GM21423 (cell line): ENCODE results near the gene GNG3.
A peak's percentile ranks its signal among the peaks of the same experiment; 100 is the strongest.
"Not testable (repeated sequence)": the region's sequence is repeated elsewhere in the genome, so short reads cannot be mapped to it uniquely, and the experiment has no call there.

Experiments used
- ATAC-seq: cut with Tn5 transposase; IDR thresholded peaks from one replicate; pipeline ENCODE4 v1.9.1; 2021; ENCODE audit warnings: mild to moderate bottlenecking, moderate library complexity; ENCODE audit not compliant: unreplicated experiment

GNG3 gene

DNA sequence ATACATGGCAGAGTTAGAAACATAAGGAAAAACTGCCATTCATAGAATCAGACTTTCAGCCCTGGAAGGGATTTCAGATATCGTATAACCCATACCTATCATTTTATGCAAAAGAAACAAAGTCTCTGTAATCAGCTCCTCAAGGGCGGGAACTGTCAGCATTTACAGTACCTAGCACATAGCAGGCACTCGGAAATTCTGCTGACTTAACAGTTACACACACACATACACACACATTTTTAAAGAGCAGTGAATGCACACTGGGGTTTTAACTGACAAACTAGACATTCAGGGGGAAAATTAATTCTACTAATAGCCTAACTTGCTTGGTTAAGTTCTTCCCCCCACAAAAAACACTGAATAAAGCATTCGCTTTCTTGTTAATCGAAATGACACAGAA is 8.7 kb downstream of the GNG3 start:
- ATAC-seq: no peak

DNA sequence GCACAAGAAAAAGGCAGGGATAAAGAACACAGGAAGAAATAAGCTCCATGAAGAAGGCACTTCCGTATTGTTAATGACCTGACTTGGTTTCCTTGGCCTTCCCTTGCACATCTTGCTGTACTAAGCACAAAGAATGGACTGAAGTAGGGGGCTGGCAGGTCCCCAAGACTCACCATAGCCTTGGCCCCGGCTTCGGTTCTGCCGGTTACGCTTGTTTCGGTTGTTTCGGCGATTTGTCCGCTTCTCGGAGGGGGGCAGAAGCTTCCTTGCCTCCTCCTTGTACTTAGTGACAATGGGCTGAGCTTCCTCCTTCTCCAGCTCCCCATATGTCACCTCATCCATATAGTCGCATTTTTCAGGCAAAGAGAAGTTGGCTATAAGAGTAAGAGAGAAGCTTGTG is 9.3 kb downstream of the GNG3 start:
- no peak for ATAC-seq

DNA sequence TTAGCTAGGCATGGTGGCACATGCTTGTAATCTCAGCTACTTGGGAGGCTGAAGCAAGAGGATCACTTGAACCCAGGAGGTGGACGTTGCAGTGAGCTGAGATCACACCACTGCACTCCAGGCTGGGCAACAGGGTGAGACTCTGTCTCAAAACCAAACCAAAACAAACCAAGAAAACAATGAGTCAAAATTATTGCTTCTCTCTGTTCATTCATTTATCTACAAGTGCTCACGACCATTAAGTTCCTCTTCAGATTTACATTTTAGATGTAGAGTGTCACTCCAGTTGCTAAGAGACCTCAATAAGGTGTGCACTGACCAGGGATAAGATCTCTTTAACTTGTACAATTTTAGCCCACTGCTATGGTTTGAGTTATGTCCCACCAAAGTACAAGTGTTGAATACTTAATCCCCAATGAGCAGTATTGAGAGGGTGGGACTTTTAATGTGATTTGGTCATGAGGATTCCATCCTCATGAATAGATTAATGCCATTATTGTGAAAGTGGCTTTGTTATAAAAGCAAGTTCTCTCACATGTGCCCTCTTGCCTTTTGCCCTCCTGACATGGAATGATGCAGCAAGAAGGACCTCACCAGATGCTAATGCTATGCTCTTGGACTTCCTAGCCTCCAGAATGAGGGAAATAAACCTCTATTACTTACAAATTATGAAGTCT is 12.0 kb downstream of the GNG3 start:
- ATAC-seq: no peak

DNA sequence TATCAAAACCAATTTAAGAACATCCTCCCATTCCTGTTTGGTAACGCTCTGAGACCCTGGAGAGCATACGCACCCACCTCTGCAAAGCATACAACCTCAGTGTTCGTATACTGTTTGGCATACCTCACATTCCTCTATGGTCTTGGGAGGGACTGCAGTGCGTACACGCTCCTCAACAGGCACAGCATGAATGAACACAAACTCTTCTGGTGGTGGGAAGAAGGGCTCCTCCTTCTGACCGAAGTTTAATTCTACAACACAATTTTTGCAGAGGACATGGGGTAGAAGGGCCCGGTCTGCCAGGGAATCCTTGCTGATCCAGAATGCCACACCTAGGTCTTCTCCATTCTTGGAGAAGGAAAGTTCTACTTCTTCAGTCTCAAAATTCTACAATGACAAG is 14.5 kb downstream of the GNG3 start:
- no peak for ATAC-seq

DNA sequence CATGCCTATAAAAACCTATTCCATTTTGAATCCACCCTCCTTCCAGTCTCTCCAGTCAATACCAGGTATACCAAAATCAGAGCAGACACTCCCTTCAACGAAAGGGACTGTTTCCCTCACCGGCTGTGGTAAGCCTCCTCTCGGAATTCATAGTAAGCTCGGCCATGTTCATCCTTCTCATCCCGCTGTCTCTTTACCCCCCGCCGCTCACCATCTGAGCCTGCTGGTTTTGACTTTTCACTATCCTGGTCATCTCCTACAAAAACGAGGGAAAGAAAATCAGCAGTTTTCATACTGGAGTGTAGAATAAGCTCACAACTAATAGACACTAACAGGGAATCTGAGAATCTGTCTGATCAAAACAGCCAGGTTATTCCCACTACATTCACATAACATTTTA is 16.7 kb downstream of the GNG3 start:
- no peak for ATAC-seq

DNA sequence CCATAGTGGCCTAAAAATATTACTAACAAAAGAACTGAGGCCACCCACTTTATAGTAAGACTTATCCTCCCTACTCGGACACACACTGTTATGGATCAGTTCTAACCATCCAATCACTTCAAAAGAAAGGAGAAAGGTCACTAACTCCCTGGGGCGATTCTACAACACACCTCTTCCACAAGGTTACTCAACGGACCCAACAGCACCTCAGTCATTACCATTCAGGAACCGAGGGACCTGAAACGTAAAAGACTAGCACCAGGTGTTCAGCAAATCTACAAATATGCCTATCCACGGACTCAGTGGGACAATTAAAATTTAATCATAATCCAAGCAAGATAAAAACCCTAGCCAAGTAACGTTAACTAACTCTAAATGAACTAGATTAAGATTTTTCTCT is 18.2 kb downstream of the GNG3 start:
- no peak for ATAC-seq

DNA sequence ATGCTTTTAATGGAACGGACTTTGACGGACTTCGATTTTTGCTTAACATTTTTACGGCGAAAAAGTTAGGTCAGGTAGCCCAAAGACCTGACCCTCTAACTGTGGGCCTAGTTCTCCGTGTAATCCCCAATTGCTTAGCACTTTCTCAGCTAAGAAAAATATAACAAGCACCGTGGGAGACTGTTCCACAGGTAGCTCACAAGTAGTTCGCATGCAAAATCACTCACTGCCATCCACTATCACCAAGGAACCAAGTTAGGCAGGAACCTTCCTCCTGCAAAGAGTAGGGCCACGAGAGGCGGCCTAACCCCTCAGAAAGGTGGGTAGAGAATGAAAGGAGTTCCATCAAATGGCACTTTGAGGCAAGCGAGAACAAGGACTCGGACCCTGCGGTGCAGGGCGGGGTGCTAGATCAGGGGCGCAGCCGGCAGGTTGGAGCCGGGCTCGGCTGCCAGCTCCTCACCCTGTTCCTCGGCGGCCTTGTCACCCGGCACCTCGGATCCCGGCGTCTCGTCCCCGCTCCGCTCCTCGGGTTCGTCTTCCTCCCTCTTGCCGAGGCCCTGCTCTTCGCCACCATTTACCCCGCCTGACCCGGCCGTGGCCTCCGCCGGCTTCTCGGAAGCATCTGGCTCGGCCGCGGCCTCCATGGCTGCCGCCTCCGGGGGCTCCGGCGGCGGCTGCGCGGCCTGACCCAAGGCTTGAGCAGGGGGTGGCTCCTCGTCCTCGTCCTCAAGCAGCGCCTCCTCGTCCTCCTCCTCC is 18.9 kb downstream of the GNG3 start:
- peak; percentile 5 for ATAC-seq

DNA sequence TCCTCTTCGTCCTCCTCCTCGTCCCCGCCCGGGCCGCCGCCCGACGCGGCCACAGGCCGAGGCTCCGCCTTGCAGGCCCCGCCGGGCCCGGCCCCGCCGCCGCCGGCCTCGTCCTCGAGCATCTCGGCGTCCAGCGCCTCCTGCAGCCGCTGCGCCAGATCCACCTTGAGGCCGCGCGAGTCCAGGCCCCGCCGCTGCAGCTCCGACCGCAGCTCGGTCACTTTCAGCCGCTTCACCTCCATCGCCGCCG is 19.4 kb downstream of the GNG3 start:
- ATAC-seq: no peak

DNA sequence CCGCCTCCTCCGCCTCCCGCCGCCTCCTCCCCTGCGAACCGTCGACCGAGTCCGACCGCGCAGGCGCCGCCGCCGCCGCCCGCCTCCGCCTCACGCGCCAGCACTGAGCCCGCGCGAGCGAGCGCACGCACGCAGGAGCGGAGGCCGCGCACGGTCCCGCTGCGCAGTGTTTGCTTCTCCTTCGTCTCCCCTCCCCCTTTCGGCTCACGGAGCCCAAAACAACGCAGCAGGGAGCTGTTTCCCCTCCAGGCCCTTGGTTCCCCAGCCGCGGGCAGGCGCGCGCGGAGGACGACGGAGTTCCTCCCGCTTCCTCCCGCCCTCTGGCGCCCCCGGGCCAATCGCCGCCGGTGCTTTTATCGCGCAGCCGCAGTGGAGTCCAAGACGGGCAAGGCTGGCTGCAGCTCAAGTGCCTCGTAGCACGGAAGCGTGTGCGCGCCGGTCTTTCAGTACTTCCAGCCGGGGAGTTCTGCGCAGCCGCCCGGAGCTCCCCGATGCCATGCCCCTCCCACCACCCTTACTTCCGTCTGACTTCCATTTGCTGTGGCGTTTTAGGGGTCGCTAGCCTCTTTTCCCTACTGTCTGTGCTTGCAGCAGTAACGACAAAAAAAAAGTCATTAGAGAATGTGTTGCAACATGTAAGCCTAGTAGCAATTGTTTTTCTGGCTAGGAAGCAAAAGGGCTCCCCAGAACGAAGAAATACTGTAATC is 19.8 kb downstream of the GNG3 start, which contains the start of gene HNRNPUL2:
Gene HNRNPUL2, minus strand, starts transcription at position 293 of the 707 bp plus-strand sequence. CDS start 301 bp downstream, outside the sequence.
- ATAC-seq: peak; percentile 72

DNA sequence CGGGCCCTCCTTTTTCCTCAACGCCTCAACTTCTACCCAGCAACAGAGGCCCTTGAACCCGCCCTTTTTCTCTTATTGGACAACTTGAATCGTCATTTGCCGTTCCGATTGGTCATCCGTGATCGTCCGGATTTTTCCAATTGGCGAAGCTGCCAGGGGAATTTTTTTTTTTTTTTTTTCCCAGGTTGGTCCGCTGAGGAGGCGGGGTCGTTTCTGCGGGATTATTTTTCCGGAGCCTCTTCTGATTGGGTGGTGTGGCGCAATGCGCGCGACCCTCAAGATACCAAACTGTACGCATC is 20.3 kb downstream of the GNG3 start:
- ATAC-seq: peak; percentile 51

DNA sequence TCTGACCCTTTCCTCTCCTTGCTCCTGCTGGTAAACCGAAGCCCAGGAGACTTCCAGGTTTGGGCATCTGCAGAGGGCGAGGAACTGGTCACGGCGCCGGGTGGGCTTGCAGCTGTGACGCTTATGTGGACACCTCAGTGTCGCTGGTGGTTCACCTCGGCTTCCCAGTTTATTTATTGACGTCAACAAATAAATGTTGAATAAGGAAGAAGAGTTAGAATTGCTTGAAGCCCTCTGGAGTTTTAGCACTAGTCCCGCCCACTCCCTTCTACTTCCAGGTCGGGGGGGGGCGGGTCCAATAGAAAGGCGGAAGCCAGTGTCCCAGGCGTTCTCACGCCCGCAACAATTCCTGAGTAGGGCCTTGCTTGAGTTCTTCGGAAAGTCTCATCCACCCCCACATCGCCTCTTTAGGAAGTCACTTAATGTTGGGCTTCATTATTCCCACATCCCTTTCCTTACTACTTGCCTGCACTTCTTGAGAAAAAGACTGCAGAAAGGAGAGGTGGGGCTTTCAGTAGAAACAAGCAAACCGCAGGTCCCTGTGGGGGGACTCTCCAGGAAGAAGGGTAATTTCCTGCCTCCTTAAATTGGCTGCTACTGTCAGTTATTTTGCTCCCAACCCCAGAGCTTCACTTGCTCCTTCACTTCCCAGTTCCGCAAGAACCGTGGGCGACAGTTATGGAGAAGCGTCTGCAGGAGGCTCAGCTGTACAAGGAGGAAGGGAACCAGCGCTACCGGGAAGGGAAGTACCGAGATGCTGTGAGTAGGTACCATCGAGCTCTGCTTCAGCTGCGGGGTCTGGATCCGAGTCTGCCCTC is 20.9 kb downstream of the GNG3 start, which contains the start of gene TTC9C:
Gene TTC9C, plus strand, starts transcription at position 316 of the 818 bp plus-strand sequence. Its CDS starts 363 bp downstream, at position 679.
- ATAC-seq: peak; percentile 11

DNA sequence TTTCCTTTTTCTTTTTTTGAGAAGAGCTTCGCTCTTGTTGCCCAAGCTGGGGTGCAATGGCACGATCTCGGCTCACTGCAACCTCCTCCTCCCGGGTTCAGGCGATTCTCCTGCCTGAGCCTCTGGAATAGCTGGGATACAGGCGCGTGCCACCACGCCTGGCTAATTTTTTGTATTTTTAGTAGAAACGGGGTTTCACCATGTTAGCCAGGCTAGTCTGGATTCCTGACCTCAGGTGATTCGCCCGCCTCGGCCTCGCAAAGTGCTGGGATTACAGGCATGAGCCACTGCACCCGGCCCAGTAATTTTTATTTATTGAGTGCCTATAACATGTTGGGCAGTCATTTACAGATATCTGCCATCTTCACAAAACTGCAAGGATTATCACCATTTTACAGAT is 22.6 kb downstream of the GNG3 start:
- not testable (repeated sequence) for ATAC-seq

DNA sequence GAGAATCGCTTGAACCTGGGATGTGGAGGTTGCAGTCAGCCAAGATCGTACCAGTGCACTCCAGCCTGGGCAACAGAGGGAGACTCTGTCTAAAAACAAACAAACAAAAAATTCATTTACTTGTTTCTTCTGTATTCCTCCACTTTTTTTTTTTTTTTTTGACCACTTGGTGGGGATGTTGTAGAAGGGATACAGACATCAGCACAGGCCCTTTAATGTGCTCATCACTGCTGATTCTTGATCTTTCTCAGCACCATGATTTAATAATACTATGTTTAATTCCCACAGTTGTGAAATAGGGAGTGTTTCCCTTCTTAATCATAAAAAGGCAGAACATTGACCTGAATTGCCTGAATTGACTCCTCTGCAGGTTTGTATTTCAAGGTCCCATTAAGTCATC is 25.4 kb downstream of the GNG3 start:
- ATAC-seq: no peak

DNA sequence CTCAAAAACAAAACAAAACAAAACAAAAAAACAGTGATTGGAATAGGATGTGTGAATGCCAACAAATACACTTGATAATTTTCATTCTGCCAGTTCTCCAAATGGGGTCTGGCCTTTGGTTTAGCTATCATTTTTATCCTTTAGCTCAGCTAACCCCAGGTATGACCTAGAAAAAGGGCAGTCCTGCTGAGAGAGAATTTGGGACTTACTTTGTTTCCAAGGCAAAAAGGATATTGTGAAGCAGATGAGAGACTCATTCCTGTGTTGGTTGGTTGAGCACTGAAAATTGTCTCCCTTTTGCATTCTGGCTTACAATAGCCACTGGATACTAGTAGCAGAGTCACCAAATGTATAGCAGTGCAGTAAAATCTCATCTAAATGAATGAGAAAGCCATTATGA is 29.7 kb downstream of the GNG3 start:
- ATAC-seq: no peak

DNA sequence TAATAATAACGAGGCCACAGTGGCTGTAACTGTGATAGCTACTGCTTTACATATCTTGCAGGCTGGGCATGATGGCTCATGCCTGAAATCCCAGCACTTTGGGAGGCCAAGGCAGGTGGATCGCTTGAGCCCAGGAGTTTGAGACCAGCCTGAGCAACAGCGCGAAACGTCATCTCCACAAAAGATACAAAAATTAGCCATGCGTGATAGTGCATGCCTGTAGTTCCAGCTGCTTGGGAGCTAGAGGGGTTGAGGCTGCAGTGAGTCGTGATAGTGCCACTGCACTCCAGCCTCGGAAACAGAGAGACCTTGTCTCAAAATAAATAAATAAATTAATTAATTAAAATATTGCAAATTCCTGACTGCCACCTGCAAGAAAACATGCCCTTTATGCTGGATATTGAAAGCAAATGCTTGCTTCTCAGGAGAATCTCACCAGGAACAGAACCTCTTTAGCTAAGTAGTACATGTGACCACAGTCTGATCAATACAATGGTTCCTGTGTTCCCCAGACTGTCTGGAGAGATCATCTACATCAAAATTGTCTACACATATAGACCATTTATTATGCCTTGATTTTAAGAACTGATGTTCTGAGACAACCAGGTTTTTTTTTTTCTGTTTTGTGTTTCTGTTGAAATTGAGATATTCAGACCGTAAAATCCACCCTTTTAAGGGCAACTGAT is 40.1 kb downstream of the GNG3 start:
- ATAC-seq: no peak

DNA sequence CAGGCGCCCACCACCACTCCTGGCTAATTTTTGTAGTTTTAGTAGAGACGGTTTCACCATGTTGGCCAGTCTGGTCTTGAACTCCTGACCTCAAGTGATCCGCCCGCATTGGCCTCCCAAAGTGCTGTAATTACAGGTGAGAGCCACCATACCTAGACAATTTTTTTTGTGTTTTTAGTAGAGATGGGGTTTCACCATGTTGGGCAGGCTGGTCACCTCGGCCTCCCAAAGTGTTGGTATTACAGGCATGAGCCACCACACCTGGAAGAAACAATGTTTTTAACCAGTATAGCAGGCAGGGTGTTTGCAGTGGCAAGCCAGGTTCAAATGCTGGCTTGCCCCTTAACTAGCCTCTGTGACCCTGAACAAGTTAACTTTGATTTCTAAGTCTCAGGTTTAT is 42.5 kb downstream of the GNG3 start:
- ATAC-seq: not testable (repeated sequence)

DNA sequence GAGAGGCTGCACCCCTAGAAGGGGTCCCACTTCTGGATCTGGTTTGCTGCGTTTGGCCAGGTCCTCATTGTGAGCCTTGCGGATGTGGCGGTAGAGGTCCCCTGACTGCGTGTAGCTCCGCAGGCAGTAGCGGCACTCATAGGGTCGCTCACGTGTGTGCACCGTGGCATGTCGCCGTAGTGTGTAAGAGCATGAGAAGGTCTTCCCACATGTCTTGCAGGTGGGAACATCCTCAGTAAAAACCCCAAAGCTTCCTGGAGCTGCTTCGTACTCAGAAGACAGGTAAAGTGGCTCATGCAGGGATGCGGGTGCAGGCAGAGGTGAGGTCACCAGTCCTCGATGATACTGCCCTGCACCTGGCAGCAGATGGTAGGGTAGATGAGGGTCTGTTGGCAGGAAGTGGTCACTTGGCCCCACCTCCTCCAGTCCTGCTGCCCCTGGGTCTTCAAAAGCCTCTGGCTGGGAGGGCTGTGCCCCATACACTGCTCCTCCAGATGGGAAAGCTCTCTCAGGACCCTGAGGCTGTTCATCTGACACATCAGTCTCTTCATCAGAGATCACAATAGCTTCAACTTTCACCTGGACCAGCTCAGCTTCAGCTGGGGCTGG is 44.8 kb downstream of the GNG3 start:
- ATAC-seq: no peak

DNA sequence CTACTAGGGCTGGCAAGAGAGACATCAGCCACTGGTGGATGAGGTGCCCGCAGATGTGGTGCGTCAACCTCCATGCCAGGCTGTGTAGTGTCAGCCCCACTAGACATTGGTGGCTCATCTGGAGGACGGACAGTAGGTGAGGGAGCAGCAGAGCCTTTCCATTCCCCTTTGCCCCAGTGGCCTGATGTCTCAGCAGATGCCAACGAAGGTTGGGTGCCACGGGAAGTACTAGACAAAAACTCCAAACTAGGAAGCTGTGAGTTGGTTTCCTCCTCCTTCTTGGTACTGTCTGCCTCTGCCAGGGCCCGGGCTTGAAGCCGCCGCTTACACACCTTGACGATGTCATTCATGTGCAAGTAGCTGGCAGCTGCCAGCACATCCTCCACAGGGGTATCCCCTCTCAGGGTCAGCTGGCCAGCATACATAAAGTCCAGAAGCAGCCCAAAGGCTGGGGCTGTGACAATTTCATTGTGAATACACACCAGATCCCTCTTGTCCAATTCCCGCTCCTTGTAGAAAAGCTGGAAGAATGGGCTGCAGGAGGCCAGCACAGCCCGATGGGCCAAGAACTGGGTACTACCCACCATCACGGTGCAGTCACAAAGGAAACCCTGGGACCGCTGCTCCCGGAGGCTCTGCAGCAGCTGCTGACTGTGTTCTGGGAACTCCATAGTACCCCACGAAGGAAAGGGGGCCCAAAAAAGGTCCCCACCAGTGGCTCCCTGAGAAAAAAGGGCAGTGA is 45.7 kb downstream of the GNG3 start:
- ATAC-seq: no peak

DNA sequence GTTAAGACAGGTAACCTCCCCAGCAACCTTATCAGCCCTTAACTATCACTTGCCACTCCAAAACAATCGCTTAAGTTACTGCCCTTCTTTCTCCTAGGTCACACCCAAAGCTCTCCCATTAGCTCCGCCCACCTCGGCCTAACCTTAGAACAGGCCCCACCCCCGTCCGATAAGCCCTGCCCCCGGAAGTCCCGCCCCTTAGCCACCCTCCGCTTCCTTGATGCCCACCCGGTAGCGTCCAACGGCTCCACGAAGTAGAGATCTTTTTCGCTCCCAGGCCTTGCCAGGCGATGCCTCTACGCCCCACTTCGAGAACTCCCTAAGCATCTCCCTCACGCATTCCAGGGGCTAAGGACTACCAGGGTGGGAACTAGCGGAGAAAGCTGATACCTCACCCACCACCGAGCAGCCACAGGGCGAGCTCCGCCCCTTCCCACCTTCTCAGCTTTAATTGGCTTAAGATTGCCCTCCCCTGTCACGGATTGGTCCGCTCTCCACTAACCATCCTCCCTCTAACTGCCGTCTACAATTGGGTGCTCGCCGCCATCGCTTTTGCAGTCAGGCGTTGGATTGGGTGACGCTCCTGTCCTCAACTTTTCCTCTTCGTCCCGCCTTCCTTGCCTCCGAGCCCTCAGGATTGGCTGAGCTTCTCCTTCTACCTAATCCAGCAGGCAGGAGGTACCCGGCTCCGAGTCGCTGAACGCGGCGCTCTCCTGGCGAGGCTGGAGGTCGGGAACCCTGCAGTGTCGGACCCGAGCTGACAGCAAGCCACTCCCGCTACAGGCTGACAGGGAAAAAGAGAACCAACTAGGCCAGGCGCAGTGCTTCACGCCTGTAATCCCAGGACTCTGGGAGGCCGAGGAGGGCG is 46.5 kb downstream of the GNG3 start, which contains the start of gene ZBTB3:
Gene ZBTB3, minus strand, starts transcription at position 425 of the 868 bp plus-strand sequence. CDS start 496 bp downstream, outside the sequence.
- ATAC-seq: peak; percentile 94
